MCF 10A (cell line): ENCODE data around the gene INTS6L. TPM values are rescaled to one million over a fixed set of nuclear protein-coding genes. Genes with fewer than 3 reads are reported as not detected.
A peak's percentile ranks its signal among the peaks of the same experiment; 100 is the strongest.

Source experiments
- BruUV-seq: library from RNA; stranded (reverse); fragments of 400-500 nt; replicated peaks from 2 replicates; lab custom pipeline; 2021; lab: Mats Ljungman, UMichigan
- CTCF ChIA-PET: fragments of 300-600 bp; sonication (Branson Sonifier 250); formaldehyde crosslinking; extraction: SDS; loops from one replicate; lab custom pipeline; 2021; ENCODE audit warnings: antibody characterized with exemption, inconsistent platforms; lab: Yijun Ruan, JAX
- POLR2A ChIA-PET: fragments of 300-600, 350-650 bp; sonication (Branson Sonifier 250); formaldehyde crosslinking; extraction: SDS; loops from one replicate; lab custom pipeline; 2020; ENCODE audit warnings: antibody characterized with exemption, inconsistent platforms; lab: Yijun Ruan, JAX
- DNase-seq: peaks from one replicate; pipeline ENCODE4 v3.0.0-alpha.2; 2018; ENCODE audit not compliant: unreplicated experiment
- H3K27ac Mint-ChIP-seq: one replicate; pipeline ENCODE4 v1.8.0; 2022; ENCODE audit warnings: mild to moderate bottlenecking, low read depth, mixed read lengths; ENCODE audit not compliant: unreplicated experiment
- H3K27me3 Mint-ChIP-seq: one replicate; pipeline ENCODE4 v1.8.0; 2022; ENCODE audit warnings: mixed read lengths; ENCODE audit not compliant: insufficient read depth, unreplicated experiment
- H3K36me3 Mint-ChIP-seq: one replicate; pipeline ENCODE4 v1.8.0; 2022; ENCODE audit warnings: mild to moderate bottlenecking, moderate library complexity, mixed read lengths; ENCODE audit not compliant: insufficient read depth, unreplicated experiment
- H3K4me1 Mint-ChIP-seq: one replicate; pipeline ENCODE4 v1.8.0; 2022; ENCODE audit warnings: mixed read lengths; ENCODE audit not compliant: insufficient read depth, unreplicated experiment
- H3K4me3 Mint-ChIP-seq: one replicate; pipeline ENCODE4 v1.8.0; 2022; ENCODE audit warnings: mild to moderate bottlenecking, moderate library complexity, mixed read lengths; ENCODE audit not compliant: unreplicated experiment
- H3K9me3 Mint-ChIP-seq: one replicate; pipeline ENCODE4 v1.8.0; 2022; ENCODE audit warnings: mixed read lengths; ENCODE audit not compliant: unreplicated experiment
- CTCF ChIP-seq: fragments of 200-600 bp; IDR thresholded peaks from one replicate; pipeline ENCODE4 v1.8.0; 2022; ENCODE audit warnings: antibody characterized with exemption, mild to moderate bottlenecking; ENCODE audit not compliant: unreplicated experiment
- intact Hi-C: fragments of 100-400 bp; cut with micrococcal nuclease; formaldehyde crosslinking; loops from 2 replicates; pipeline ENCODE4 v1.14.1; 2022
- total RNA-seq: library from RNA; stranded (reverse); gene quantifications from 2 replicates; pipeline ENCODE4 v1.2.3, GENCODE V29; 2022

The INTS6L gene
- total RNA-seq, 1 experiment from 2014 or later: 6.9 TPM

DNA sequence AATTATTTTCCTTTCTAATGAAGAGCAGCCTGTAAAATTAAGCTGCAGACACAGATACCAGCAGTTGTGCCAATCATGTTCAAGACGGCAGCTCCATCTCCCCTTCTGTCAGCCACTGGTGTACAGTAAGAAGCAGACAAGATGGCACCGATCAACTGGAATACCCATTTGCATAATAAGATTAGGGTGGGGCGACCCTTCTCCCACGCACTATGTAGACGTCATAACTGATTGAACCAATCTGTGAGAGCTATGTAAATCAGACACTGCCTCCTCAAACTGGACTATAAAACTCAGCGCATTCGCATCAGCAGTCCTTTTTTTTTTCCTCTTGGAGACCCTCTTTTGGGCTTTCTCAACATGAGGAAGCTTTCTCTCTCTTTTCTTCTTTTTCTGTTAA lies 40.4 kb upstream of the INTS6L start:
- peaks cover 6% of the 10 kb centered on the region for H3K4me1 Mint-ChIP-seq
- no TSS peak for BruUV-seq
- H3K27me3 Mint-ChIP-seq: peaks cover 45% of the 10 kb centered on the region
- DNase-seq: no peak
- intact Hi-C loops: loop anchor here (5.0 kb wide), 1 partner anchor 42 kb away; the partner anchor contains the start of gene INTS6L
- no peaks in the 10 kb centered on the region for H3K9me3 Mint-ChIP-seq
- no peak overlapping the region for H3K27ac Mint-ChIP-seq
- CTCF ChIA-PET: interaction anchor here (0.7 to 1.3 kb wide), 4 partner anchors 13 to 1508 kb away, joined by 3 to 5 read pairs (median 4); no protein-coding TSS in a partner anchor
- no peaks in the 10 kb centered on the region for H3K36me3 Mint-ChIP-seq
- POLR2A ChIA-PET: interaction anchor here (0.7 kb wide), 1 partner anchor 120 kb away, joined by 3 read pairs; no protein-coding TSS in a partner anchor
- no peak for TF ChIP-seq CTCF
- no peak overlapping the region for H3K4me3 Mint-ChIP-seq

DNA sequence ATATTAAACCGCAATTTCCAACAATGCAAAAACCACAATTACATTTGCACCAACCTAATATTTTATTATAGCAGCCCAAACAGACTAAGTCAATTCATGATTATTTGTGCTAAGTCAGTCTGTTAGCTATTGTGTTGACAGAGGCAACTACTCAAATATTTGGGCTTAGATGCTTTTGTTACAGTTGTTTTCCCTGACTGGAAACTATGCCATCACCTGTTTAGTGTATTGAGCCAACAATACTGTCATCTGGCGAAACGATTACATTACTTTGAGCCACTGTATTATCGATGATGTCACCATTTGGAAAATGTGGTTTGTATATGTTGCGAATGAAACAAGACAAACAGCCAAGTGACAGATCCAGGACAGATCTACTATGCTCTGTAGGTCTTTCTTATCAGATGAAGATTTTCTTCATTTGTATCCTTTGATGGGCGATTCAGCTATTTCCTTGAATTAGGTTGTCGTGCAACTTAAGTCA lies 38.7 kb upstream of the INTS6L start:
- intact Hi-C loops: loop anchor here (5.0 kb wide), 1 partner anchor 41 kb away; the partner anchor contains the start of gene INTS6L
- no peaks in the 10 kb centered on the region for H3K9me3 Mint-ChIP-seq
- no peak for DNase-seq
- TF ChIP-seq CTCF: no peak
- ChIA-PET CTCF (interaction anchor here (0.6 to 1.9 kb wide), 4 partner anchors 89 to 311 kb away, joined by 3 to 5 read pairs (median 4); no protein-coding TSS in a partner anchor), POLR2A (no interaction called here)
- peaks cover 6% of the 10 kb centered on the region for H3K4me1 Mint-ChIP-seq
- H3K36me3 Mint-ChIP-seq: no peaks in the 10 kb centered on the region
- BruUV-seq: no TSS peak
- H3K27me3 Mint-ChIP-seq: peaks cover 43% of the 10 kb centered on the region
- no peak overlapping the region for H3K27ac Mint-ChIP-seq
- H3K4me3 Mint-ChIP-seq: no peak overlapping the region

DNA sequence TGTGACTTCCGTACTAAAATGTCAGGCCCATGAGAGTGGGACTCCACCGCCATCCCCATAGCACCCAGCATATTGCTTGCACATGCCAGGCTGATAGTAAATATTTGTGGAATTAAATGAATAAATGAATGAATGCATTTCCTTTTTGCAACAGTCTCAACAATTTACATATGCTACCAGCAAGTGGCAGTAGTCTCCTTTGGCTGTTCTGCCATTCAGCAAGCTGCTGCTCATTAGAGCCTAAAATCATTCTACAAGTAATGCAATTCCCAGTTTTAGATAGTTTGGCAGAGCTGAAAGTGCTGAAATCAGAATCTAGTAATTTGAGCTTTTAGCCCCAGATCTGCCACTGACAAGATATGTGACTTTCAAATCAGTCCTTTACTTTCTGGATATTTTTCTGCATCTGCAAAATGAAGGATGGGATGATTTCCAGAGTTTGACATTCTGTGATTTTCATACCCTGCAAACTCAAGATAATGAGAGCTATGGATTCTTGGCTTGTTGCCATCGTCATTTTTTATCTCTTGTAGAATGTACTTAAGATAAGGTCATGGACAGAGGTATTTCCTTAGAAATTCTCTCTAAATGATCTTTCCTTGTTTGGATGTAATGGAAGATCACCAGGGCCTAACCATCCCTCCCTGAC lies 35.7 kb upstream of the INTS6L start:
- ChIA-PET POLR2A (interaction anchor here (0.5 to 0.8 kb wide), 3 partner anchors 37 to 141 kb away, joined by 3 to 4 read pairs (median 3); no protein-coding TSS in a partner anchor), CTCF (interaction anchor here (0.7 to 1.9 kb wide), 9 partner anchors 39 to 446 kb away, joined by 3 to 11 read pairs (median 3); no protein-coding TSS in a partner anchor)
- DNase-seq: peak; percentile 44
- Mint-ChIP-seq H3K9me3 (no peaks in the 10 kb centered on the region), H3K36me3 (no peaks in the 10 kb centered on the region), H3K27ac (no peak overlapping the region), H3K27me3 (peaks cover 22% of the 10 kb centered on the region), H3K4me1 (no peaks in the 10 kb centered on the region), H3K4me3 (no peak overlapping the region)
- intact Hi-C loops: loop anchor here (1.0 to 5.0 kb wide), 5 partner anchors 38 to 448 kb away; partner anchors contain the start of gene INTS6L
- peak; percentile 54 for TF ChIP-seq CTCF
- BruUV-seq: no TSS peak

GRCh38 chrX:135489542-135489941 lies 30.9 kb upstream of the INTS6L start:
- Mint-ChIP-seq H3K4me3 (no peak overlapping the region), H3K27me3 (peaks cover 32% of the 10 kb centered on the region), H3K36me3 (no peaks in the 10 kb centered on the region), H3K27ac (no peak overlapping the region), H3K9me3 (no peaks in the 10 kb centered on the region), H3K4me1 (no peaks in the 10 kb centered on the region)
- no TSS peak for BruUV-seq
- POLR2A ChIA-PET: no interaction called here
- intact Hi-C loops: no loop called here
- no peak for DNase-seq
- CTCF ChIA-PET: no interaction called here
- TF ChIP-seq CTCF: no peak
